KMS-11 (cell line): ENCODE measurements around the gene CC2D1A.

Experiments used
- H2AFZ ChIP-seq: fragments of 200-600 bp; sonication (generic); 2 replicates; pipeline ENCODE4 v1.6.1; 2016; ENCODE audit warnings: antibody characterized with exemption, mixed run types, low read depth
- H3K27ac ChIP-seq: fragments of 200-600 bp; sonication (generic); 2 replicates; pipeline ENCODE4 v1.6.1; 2016; ENCODE audit warnings: mild to moderate bottlenecking, mixed run types
- H3K27me3 ChIP-seq: fragments of 200-600 bp; sonication (generic); 2 replicates; pipeline ENCODE4 v1.6.1; 2017; ENCODE audit warnings: mild to moderate bottlenecking, low read depth, mixed run types, moderate library complexity; ENCODE audit not compliant: insufficient read depth
- H3K36me3 ChIP-seq: fragments of 200-600 bp; sonication (generic); 2 replicates; pipeline ENCODE4 v1.6.1; 2017; ENCODE audit warnings: mild to moderate bottlenecking, mixed run types; ENCODE audit not compliant: insufficient read depth
- H3K4me1 ChIP-seq: fragments of 200-600 bp; sonication (generic); 2 replicates; pipeline ENCODE4 v1.6.1; 2016; ENCODE audit warnings: mild to moderate bottlenecking, low read depth, mixed run types; ENCODE audit not compliant: poor library complexity, severe bottlenecking
- H3K4me2 ChIP-seq: fragments of 200-600 bp; sonication (generic); 2 replicates; pipeline ENCODE4 v1.7.0; 2016; ENCODE audit warnings: mild to moderate bottlenecking, mixed run types
- H3K4me3 ChIP-seq: fragments of 200-600 bp; sonication (generic); IDR thresholded peaks from 2 replicates; pipeline ENCODE4 v1.6.1; 2017; ENCODE audit warnings: low read depth, low read length, mixed read lengths; ENCODE audit not compliant: insufficient read depth
- H3K79me2 ChIP-seq: fragments of 200-600 bp; sonication (generic); 2 replicates; pipeline ENCODE4 v1.6.1; 2016; ENCODE audit warnings: low read depth, mixed run types; ENCODE audit not compliant: insufficient read depth
- H3K9ac ChIP-seq: fragments of 200-600 bp; sonication (generic); 2 replicates; pipeline ENCODE4 v1.6.1; 2016; ENCODE audit warnings: mild to moderate bottlenecking, mixed run types
- H4K20me1 ChIP-seq: fragments of 200-600 bp; sonication (generic); 2 replicates; pipeline ENCODE4 v1.6.1; 2016; ENCODE audit warnings: mild to moderate bottlenecking, mixed run types; ENCODE audit not compliant: insufficient read depth
- CTCF ChIP-seq: fragments of 200-600 bp; sonication (generic); conservative IDR thresholded peaks from 2 replicates; pipeline ENCODE4 v1.6.1; 2017; ENCODE audit warnings: low read depth, mild to moderate bottlenecking, antibody characterized with exemption, low read length, moderate library complexity, mixed read lengths

Gene CC2D1A

GRCh38 chr19:13946414-13946813 lies 40.4 kb downstream of the CC2D1A start:
- H3K4me3 ChIP-seq: no peak overlapping the region
- no peaks in the 10 kb centered on the region for H3K27me3 ChIP-seq
- no peak overlapping the region for H3K27ac ChIP-seq
- H3K4me2 ChIP-seq: no peak overlapping the region
- H4K20me1 ChIP-seq: no peaks in the 10 kb centered on the region
- no peak overlapping the region for H2AFZ ChIP-seq
- H3K9ac ChIP-seq: no peak overlapping the region
- no peaks in the 10 kb centered on the region for H3K79me2 ChIP-seq
- no peaks in the 10 kb centered on the region for H3K36me3 ChIP-seq
- H3K4me1 ChIP-seq: no peaks in the 10 kb centered on the region
- TF ChIP-seq CTCF: no peak

- Histone ChIP-seq H4K20me1 (no peaks in the 10 kb centered on the region), H3K4me2 (no peak overlapping the region)
Observed at GRCh38 chr19:13951043-13951442, 45.0 kb downstream of the CC2D1A start.

GRCh38 chr19:13951799-13952153 lies 45.8 kb downstream of the CC2D1A start:
- H3K9ac ChIP-seq: no peak overlapping the region

More at GRCh38 chr19:13951043-13951442, 45.0 kb downstream of the CC2D1A start:
- Histone ChIP-seq H3K27me3 (no peaks in the 10 kb centered on the region), H2AFZ (no peak overlapping the region), H3K27ac (no peak overlapping the region), H3K4me1 (peaks cover 7% of the 10 kb centered on the region), H3K4me3 (no peak overlapping the region), H3K79me2 (peaks cover 10% of the 10 kb centered on the region; the same call in 1 of the 2 replicates), H3K9ac (no peak overlapping the region), H3K36me3 (no peaks in the 10 kb centered on the region)
- no peak for TF ChIP-seq CTCF

GRCh38 chr19:13952154-13952930 lies 46.3 kb downstream of the CC2D1A start, which contains the start of gene DCAF15:
DCAF15 (plus strand) TSS chr19:13952509; CDS start chr19:13952513, 4 bp downstream.
- Histone ChIP-seq H3K79me2 (peaks cover 10% of the 10 kb centered on the region; the same call in 1 of the 2 replicates), H2AFZ (peak within 1 kb of the TSS; percentile 89), H4K20me1 (no peaks in the 10 kb centered on the region), H3K36me3 (no peaks in the 10 kb centered on the region), H3K4me2 (peak within 1 kb of the TSS; percentile 82), H3K4me3 (no peak within 1 kb of the TSS), H3K27me3 (no peaks in the 10 kb centered on the region), H3K4me1 (peaks cover 7% of the 10 kb centered on the region), H3K27ac (peak within 1 kb of the TSS; percentile 58), H3K9ac (peak within 1 kb of the TSS; percentile 75; the same call in 1 of the 2 replicates)
- TF ChIP-seq CTCF: no peak

More at GRCh38 chr19:13951799-13952153, 45.8 kb downstream of the CC2D1A start:
- Histone ChIP-seq H3K27me3 (no peaks in the 10 kb centered on the region), H3K4me2 (peak overlapping the region; percentile 44), H3K4me1 (peaks cover 7% of the 10 kb centered on the region), H3K79me2 (peaks cover 10% of the 10 kb centered on the region; the same call in 1 of the 2 replicates), H3K36me3 (no peaks in the 10 kb centered on the region), H3K4me3 (no peak overlapping the region), H3K27ac (no peak overlapping the region), H2AFZ (peak overlapping the region; percentile 89), H4K20me1 (no peaks in the 10 kb centered on the region)
- TF ChIP-seq CTCF: no peak
